GM12878 (cell line): ENCODE measurements around the gene PHRF1. TPM values are rescaled to one million over a fixed set of nuclear protein-coding genes. Genes with fewer than 3 reads are reported as not detected.
A peak's percentile ranks its signal among the peaks of the same experiment; 100 is the strongest.

Experiments
- ATAC-seq: fragments of 200-7000 bp; cut with Tn5 transposase; 3 replicates; pipeline ENCODE4 v1.9.1; 2020; ENCODE audit warnings: mild to moderate bottlenecking, moderate library complexity
- BruUV-seq: library from RNA; stranded (reverse); fragments of 400-500 nt; replicated peaks from 2 replicates; lab custom pipeline; 2021; lab: Mats Ljungman, UMichigan
- CTCF ChIA-PET: fragments of 300-600 bp; sonication (Branson Sonifier 250); formaldehyde crosslinking; extraction: SDS; loops from one replicate; lab custom pipeline; 2021; ENCODE audit warnings: inconsistent platforms; lab: Yijun Ruan, JAX
- POLR2A ChIA-PET: fragments of 350-600 bp; formaldehyde crosslinking; extraction: SDS; loops from one replicate; lab custom pipeline; 2021; ENCODE audit warnings: inconsistent platforms; lab: Charles Lee
- RAD21 ChIA-PET: fragments of 300-600 bp; sonication (Branson Sonifier 250); formaldehyde crosslinking; loops from one replicate; lab custom pipeline; 2023; ENCODE audit warnings: antibody characterized with exemption; ENCODE audit not compliant: unreplicated experiment; lab: Charles Lee
- SMC1A ChIA-PET: fragments of 300-600 bp; sonication (Branson Sonifier 250); formaldehyde crosslinking; loops from one replicate; lab custom pipeline; 2023; ENCODE audit not compliant: unreplicated experiment, uncharacterized antibody; lab: Charles Lee
- DNase-seq: peaks from one replicate; pipeline ENCODE4 v3.0.0-alpha.2; 2011; ENCODE audit warnings: low read depth, low spot score
- FAIRE-seq: peaks from 3 replicates; lab custom pipeline; 2011; peaks lifted over from hg19 to GRCh38; lab: Jason Lieb, UNC
- H2AFZ ChIP-seq: 2 replicates; pipeline ENCODE4 v1.6.0; 2011; ENCODE audit warnings: low read depth, low read length, control low read depth; ENCODE audit not compliant: control insufficient read depth
- H3K27ac ChIP-seq: 2 replicates; pipeline ENCODE4 v1.5.1; 2011; ENCODE audit warnings: control low read depth; ENCODE audit not compliant: control insufficient read depth, insufficient read depth
- H3K27me3 ChIP-seq, 2 experiments: replicated peaks in 1 of 2; 2 replicates each; pipeline versions ENCODE4 v1.6.0 to v1.6.1; 2011; ENCODE audit warnings: low read length in 1 of 2; ENCODE audit not compliant: control insufficient read depth in 2 of 2, insufficient read depth in 2 of 2
- H3K36me3 ChIP-seq, 2 experiments: 2 replicates each; pipeline ENCODE4 v1.5.1; 2011; ENCODE audit warnings: low read length in 1 of 2; ENCODE audit not compliant: control insufficient read depth in 2 of 2, insufficient read depth in 2 of 2
- H3K4me1 ChIP-seq: 2 replicates; pipeline ENCODE4 v1.6.1; 2011; ENCODE audit warnings: mild to moderate bottlenecking, low read length, moderate library complexity, mixed read lengths; ENCODE audit not compliant: control insufficient read depth, insufficient read depth
- H3K4me2 ChIP-seq: 2 replicates; pipeline ENCODE4 v1.6.0; 2011; ENCODE audit warnings: control low read depth; ENCODE audit not compliant: control insufficient read depth, insufficient read depth
- H3K4me3 ChIP-seq: fragments of 200-600 bp; sonication (generic); 2 replicates; pipeline ENCODE4 v1.5.1; 2016
- H3K79me2 ChIP-seq: 2 replicates; pipeline ENCODE4 v1.6.0; 2011; ENCODE audit warnings: low read length; ENCODE audit not compliant: control insufficient read depth, insufficient read depth
- H3K9ac ChIP-seq: 2 replicates; pipeline ENCODE4 v1.8.0; 2011; ENCODE audit warnings: low read length, control low read depth, mixed read lengths; ENCODE audit not compliant: control insufficient read depth, insufficient read depth
- H3K9me3 ChIP-seq: replicated peaks from 3 replicates; pipeline ENCODE4 v1.5.1; 2011; ENCODE audit warnings: mild to moderate bottlenecking, low read length; ENCODE audit not compliant: control insufficient read depth, insufficient read depth
- H4K20me1 ChIP-seq: 2 replicates; pipeline ENCODE4 v1.6.0; 2011; ENCODE audit not compliant: control insufficient read depth, insufficient read depth
- HDAC2 ChIP-seq: fragments of 200-600 bp; sonication (generic); IDR thresholded peaks from 2 replicates; pipeline ENCODE4 v1.6.1; 2017
- IKZF1 ChIP-seq: fragments of 450-650 bp; conservative IDR thresholded peaks from 2 replicates; pipeline ENCODE4 v1.6.1; 2017; ENCODE audit warnings: antibody characterized with exemption, mild to moderate bottlenecking
- NFIC ChIP-seq: IDR thresholded peaks from 2 replicates; pipeline ENCODE4 v1.6.1; 2012; ENCODE audit warnings: low read depth, mild to moderate bottlenecking, inconsistent platforms, low read length, moderate library complexity
- NFXL1 ChIP-seq: fragments of 450-650 bp; IDR thresholded peaks from 2 replicates; pipeline ENCODE4 v1.6.1; 2017; ENCODE audit warnings: antibody characterized with exemption, mild to moderate bottlenecking, borderline replicate concordance
- PAX5 ChIP-seq: IDR thresholded peaks from 2 replicates; pipeline ENCODE4 v1.6.1; 2011; ENCODE audit warnings: low read depth, low read length, borderline replicate concordance
- PML ChIP-seq: IDR thresholded peaks from 2 replicates; pipeline ENCODE4 v1.6.1; 2012; ENCODE audit warnings: low read length, inconsistent platforms
- RBBP5 ChIP-seq: fragments of 200-600 bp; sonication (generic); conservative IDR thresholded peaks from 2 replicates; pipeline ENCODE4 v1.6.1; 2016
- SREBF2 ChIP-seq: IDR thresholded peaks from 2 replicates; pipeline ENCODE4 v1.6.1; 2012; ENCODE audit warnings: mild to moderate bottlenecking, low read length
- STAT3 ChIP-seq: IDR thresholded peaks from 2 replicates; pipeline ENCODE4 v1.6.1; 2011; ENCODE audit warnings: low read depth, low read length, improper control_type of control experiment
- SUPT20H ChIP-seq: IDR thresholded peaks from 2 replicates; pipeline ENCODE4 v1.6.1; 2011; ENCODE audit warnings: low read depth, mild to moderate bottlenecking, low read length, moderate library complexity, borderline replicate concordance; ENCODE audit not compliant: control insufficient read depth
- TAF1 ChIP-seq: IDR thresholded peaks from 2 replicates; pipeline ENCODE4 v1.6.1; 2011; ENCODE audit warnings: mild to moderate bottlenecking, low read depth, low read length, borderline replicate concordance
- TCF3 ChIP-seq: IDR thresholded peaks from 2 replicates; pipeline ENCODE4 v1.6.1; 2012; ENCODE audit warnings: low read depth, mild to moderate bottlenecking, low read length, borderline replicate concordance; ENCODE audit not compliant: insufficient read depth
- YBX1 ChIP-seq: fragments of 450-650 bp; IDR thresholded peaks from 2 replicates; pipeline ENCODE4 v1.6.1; 2016; ENCODE audit warnings: antibody characterized with exemption
- WGBS: methylation state at CpG from one replicate; pipeline ENCODE4 v1.1.6; 2016; ENCODE audit warnings: low lambda C conversion rate; ENCODE audit not compliant: insufficient replicate concordance, insufficient coverage; ENCODE audit errors: missing lambda C conversion rate; 5-methylcytosine and 5-hydroxymethylcytosine counted together
- in situ Hi-C: fragments of 300-500 bp; cut with MboI; formaldehyde crosslinking; loops from 9 replicates; pipeline ENCODE4 v1.14.3; 2018; ENCODE audit warnings: mixed read lengths
- intact Hi-C: fragments of 100-400 bp; cut with micrococcal nuclease; formaldehyde crosslinking; loops from one replicate; pipeline ENCODE4 v1.14.2; 2022; ENCODE audit not compliant: unreplicated experiment
- polyA plus RNA-seq, 11 experiments: library from polyadenylated mRNA; depleted of rRNA in 4 of 11; unstranded in 6 of 11; stranded (reverse) in 5 of 11; fragments of >200 nt; fragmentation: Nextera tagmentation in 4 of 11; fragmentation: Illumina TruSeq in 1 of 11; extraction: Ambion mirVana in 4 of 11; extraction: Trizol in 1 of 11; gene quantifications; 1 replicate in 1 of 11; 2 replicates in 10 of 11; pipeline versions ENCODE4 v1.2.1 to v1.2.3, GENCODE V29; 2011 to 2016; ENCODE audit warnings: inconsistent platforms in 2 of 11, missing spikeins in 2 of 11, low read depth in 1 of 11
- total RNA-seq, 4 experiments: library from RNA; depleted of rRNA in 3 of 4; stranded (reverse); fragments of >200 nt in 3 of 4; fragmentation: Illumina TruSeq in 1 of 4; extraction: Trizol in 1 of 4; gene quantifications; 2 replicates each; pipeline versions ENCODE4 v1.2.1 to v1.2.3, GENCODE V29; 2013 to 2021
- TF ChIP-seq, protein P1 (sequence below): fragments of 150-350 bp; IDR thresholded peaks from 2 replicates; pipeline ENCODE4 v1.6.1; 2014; ENCODE audit warnings: mild to moderate bottlenecking, low read depth, low read length
- TF ChIP-seq, protein P2 (sequence below): fragments of 150-350 bp; IDR thresholded peaks from 2 replicates; pipeline ENCODE4 v1.6.1; 2016; ENCODE audit warnings: low read depth, low read length
- TF ChIP-seq, protein P3 (sequence below): IDR thresholded peaks from 2 replicates; pipeline ENCODE4 v1.6.1; 2012; ENCODE audit warnings: low read length, inconsistent platforms

Gene PHRF1
- total and polyA plus RNA-seq, 10 of the 15 experiments (the other 5 are each of a cell fraction or from before 2014, with no cell fraction given) = 0.13 to 43.5 (median 15.1) TPM

DNA sequence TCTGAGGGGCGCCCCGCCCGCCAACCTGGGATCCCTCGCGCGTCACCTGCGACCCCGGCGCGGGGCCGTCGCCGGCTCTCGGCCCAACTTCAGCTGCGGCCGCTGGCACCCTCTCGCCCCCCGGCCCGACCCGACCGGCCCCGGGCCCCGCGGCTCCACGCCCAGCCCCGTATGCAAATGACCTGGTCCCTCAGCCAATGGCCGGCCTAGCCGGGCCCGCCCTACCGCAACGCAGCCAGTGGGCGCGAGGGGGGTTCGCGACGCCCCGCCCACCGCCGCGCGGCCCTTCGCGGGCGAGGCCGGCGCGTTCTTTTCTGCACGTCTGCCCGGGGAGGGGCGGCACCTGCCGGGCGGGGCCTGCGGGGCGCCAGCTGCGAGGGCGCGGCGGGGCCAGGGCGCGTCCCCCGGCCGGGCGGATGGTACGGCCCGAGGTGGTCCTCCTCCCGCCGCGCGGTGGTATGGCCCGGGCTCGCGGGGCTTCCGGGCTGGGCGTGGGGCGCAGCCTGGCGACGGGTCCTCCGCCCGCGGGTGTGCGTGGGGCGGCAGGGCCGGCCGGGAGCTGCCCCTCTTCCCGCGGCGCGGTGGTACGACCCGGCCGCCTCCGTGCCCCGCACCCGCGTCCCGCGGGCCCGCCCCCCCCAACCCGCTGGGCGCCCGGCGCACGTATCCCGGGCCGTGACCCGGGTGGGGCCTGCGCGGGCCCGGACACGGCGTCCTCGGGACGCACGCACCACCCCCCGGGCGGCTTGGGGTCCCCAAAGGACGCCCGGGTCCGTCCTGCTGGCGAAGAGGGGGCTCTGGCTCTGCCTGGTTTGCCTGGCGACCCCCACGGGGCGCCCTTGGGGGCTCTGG lies 7.7 kb upstream of the PHRF1 start:
- no peaks in the 10 kb centered on the region for H3K27me3 ChIP-seq
- intact Hi-C loops (no loop called here), in situ Hi-C loops (no loop called here)
- ATAC-seq (peak; percentile 99), FAIRE-seq (peak; percentile 81), DNase-seq (peak; percentile 58)
- H3K9me3 ChIP-seq = no peaks in the 10 kb centered on the region
- peaks cover 27% of the 10 kb centered on the region for H3K79me2 ChIP-seq
- BruUV-seq = no TSS peak
- WGBS = 1% methylated on average over 18 of the region's 123 CpGs
- ChIA-PET SMC1A (no interaction called here), RAD21 (interaction anchor here (0.9 to 1.4 kb wide), 2 partner anchors 13 to 155 kb away, joined by 3 to 5 read pairs; no protein-coding TSS in a partner anchor), CTCF (interaction anchor here (1.4 kb wide), 1 partner anchor 158 kb away, joined by 3 read pairs; no protein-coding TSS in a partner anchor), POLR2A (interaction anchor here (0.6 to 1.3 kb wide), 9 partner anchors 9 to 229 kb away, joined by 3 to 9 read pairs (median 5); partner anchors contain the start of genes LMNTD2 and RNH1)
- peak overlapping the region; percentile 95 for H3K4me2 ChIP-seq
- peak overlapping the region; percentile 97 for H3K4me3 ChIP-seq
- H3K36me3 ChIP-seq = peaks cover 0 to 4% of the 10 kb centered on the region in 2 experiments; a peak in 2 of 4 replicates
- no peaks in the 10 kb centered on the region for H4K20me1 ChIP-seq
- H3K27ac ChIP-seq = peak overlapping the region; percentile 85
- H3K9ac ChIP-seq = peak overlapping the region; percentile 93
- H2AFZ ChIP-seq = peak overlapping the region; percentile 47; the same call in 1 of the 2 replicates
- H3K4me1 ChIP-seq = peaks cover 13% of the 10 kb centered on the region
- no peak for TF ChIP-seq RBBP5
- no peak for TF ChIP-seq NFIC
- peak; percentile 95 for TF ChIP-seq TCF3
- 0 out of 2 replicates have a peak, but pooled peaks have one; percentile 54 for TF ChIP-seq NFXL1
- 0 out of 2 replicates have a peak, but pooled peaks have one; percentile 4 for TF ChIP-seq PAX5
- TF ChIP-seq, protein P1, sequence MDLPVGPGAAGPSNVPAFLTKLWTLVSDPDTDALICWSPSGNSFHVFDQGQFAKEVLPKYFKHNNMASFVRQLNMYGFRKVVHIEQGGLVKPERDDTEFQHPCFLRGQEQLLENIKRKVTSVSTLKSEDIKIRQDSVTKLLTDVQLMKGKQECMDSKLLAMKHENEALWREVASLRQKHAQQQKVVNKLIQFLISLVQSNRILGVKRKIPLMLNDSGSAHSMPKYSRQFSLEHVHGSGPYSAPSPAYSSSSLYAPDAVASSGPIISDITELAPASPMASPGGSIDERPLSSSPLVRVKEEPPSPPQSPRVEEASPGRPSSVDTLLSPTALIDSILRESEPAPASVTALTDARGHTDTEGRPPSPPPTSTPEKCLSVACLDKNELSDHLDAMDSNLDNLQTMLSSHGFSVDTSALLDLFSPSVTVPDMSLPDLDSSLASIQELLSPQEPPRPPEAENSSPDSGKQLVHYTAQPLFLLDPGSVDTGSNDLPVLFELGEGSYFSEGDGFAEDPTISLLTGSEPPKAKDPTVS = no peak
- TF ChIP-seq TAF1 = no peak; the same call in 1 of the 2 replicates
- no peak for TF ChIP-seq STAT3
- TF ChIP-seq, protein P2, sequence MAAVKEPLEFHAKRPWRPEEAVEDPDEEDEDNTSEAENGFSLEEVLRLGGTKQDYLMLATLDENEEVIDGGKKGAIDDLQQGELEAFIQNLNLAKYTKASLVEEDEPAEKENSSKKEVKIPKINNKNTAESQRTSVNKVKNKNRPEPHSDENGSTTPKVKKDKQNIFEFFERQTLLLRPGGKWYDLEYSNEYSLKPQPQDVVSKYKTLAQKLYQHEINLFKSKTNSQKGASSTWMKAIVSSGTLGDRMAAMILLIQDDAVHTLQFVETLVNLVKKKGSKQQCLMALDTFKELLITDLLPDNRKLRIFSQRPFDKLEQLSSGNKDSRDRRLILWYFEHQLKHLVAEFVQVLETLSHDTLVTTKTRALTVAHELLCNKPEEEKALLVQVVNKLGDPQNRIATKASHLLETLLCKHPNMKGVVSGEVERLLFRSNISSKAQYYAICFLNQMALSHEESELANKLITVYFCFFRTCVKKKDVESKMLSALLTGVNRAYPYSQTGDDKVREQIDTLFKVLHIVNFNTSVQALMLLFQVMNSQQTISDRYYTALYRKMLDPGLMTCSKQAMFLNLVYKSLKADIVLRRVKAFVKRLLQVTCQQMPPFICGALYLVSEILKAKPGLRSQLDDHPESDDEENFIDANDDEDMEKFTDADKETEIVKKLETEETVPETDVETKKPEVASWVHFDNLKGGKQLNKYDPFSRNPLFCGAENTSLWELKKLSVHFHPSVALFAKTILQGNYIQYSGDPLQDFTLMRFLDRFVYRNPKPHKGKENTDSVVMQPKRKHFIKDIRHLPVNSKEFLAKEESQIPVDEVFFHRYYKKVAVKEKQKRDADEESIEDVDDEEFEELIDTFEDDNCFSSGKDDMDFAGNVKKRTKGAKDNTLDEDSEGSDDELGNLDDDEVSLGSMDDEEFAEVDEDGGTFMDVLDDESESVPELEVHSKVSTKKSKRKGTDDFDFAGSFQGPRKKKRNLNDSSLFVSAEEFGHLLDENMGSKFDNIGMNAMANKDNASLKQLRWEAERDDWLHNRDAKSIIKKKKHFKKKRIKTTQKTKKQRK = no peak
- no peak for TF ChIP-seq PML
- TF ChIP-seq, protein P3, sequence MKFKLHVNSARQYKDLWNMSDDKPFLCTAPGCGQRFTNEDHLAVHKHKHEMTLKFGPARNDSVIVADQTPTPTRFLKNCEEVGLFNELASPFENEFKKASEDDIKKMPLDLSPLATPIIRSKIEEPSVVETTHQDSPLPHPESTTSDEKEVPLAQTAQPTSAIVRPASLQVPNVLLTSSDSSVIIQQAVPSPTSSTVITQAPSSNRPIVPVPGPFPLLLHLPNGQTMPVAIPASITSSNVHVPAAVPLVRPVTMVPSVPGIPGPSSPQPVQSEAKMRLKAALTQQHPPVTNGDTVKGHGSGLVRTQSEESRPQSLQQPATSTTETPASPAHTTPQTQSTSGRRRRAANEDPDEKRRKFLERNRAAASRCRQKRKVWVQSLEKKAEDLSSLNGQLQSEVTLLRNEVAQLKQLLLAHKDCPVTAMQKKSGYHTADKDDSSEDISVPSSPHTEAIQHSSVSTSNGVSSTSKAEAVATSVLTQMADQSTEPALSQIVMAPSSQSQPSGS = no peak
- peak; percentile 80 for TF ChIP-seq IKZF1
- no peak for TF ChIP-seq SUPT20H
- no peak for TF ChIP-seq SREBF2
- no peak for TF ChIP-seq YBX1
- no peak for TF ChIP-seq HDAC2
